K562 (cell line): ENCODE measurements around the gene UMAD1. TPM values are rescaled to one million over a fixed set of nuclear protein-coding genes. Genes with fewer than 3 reads are reported as not detected.

ENCODE experiments used
- ATAC-seq: fragments of 200-7000 bp; cut with Tn5 transposase; 3 replicates; pipeline ENCODE4 v1.9.1; 2020; ENCODE audit warnings: moderate library complexity
- BruUV-seq: library from RNA; stranded (reverse); fragments of 400-500 nt; replicated peaks from 2 replicates; lab custom pipeline; 2021; lab: Mats Ljungman, UMichigan
- CTCF ChIA-PET: fragments of 300-600 bp; formaldehyde crosslinking; extraction: SDS; loops from one replicate; lab custom pipeline; 2021; ENCODE audit warnings: low intra/inter-chr PET ratio; lab: Yijun Ruan, JAX
- POLR2A ChIA-PET: fragments of 300-600, 350-650 bp; sonication (Branson Sonifier 250); formaldehyde crosslinking; extraction: SDS; loops from one replicate; lab custom pipeline; 2021; ENCODE audit warnings: antibody characterized with exemption, inconsistent platforms; lab: Yijun Ruan, JAX
- DNase-seq, 4 experiments: peaks; one replicate each; pipeline versions ENCODE4 v3.0.0 to v3.0.0-alpha.2; 2011 to 2018; ENCODE audit warnings: low spot score in 3 of 4, mixed read lengths in 3 of 4; ENCODE audit errors: extremely low read depth in 1 of 4
- FAIRE-seq: peaks from 2 replicates; lab custom pipeline; 2011; peaks lifted over from hg19 to GRCh38; lab: Jason Lieb, UNC
- H2AFZ ChIP-seq: 2 replicates; pipeline ENCODE4 v1.6.0; 2011; ENCODE audit warnings: low read depth, low read length, control low read depth, inconsistent platforms
- H3K27ac ChIP-seq: fragments of 200-600 bp; 3 replicates; pipeline ENCODE4 v1.8.0; 2011; ENCODE audit warnings: low read depth, mild to moderate bottlenecking, control low read depth, inconsistent platforms, low read length, moderate library complexity, mixed read lengths; ENCODE audit errors: extremely low read depth
- H3K27me3 ChIP-seq, 2 experiments: fragments of 300-600 bp in 1 of 2; 2 replicates in 1 of 2; 3 replicates in 1 of 2; pipeline versions ENCODE4 v1.6.0 to v1.8.0; 2011; ENCODE audit warnings: inconsistent platforms in 2 of 2, low read length in 2 of 2, mild to moderate bottlenecking in 1 of 2, mixed read lengths in 1 of 2, moderate library complexity in 1 of 2; ENCODE audit not compliant: control insufficient read depth in 2 of 2, insufficient read depth in 2 of 2
- H3K36me3 ChIP-seq: fragments of 300-600 bp; 3 replicates; pipeline ENCODE4 v1.8.0; 2011; ENCODE audit warnings: mild to moderate bottlenecking, low read length, inconsistent platforms; ENCODE audit not compliant: control insufficient read depth, insufficient read depth
- H3K4me1 ChIP-seq, 2 experiments: fragments of 200-600 bp in 1 of 2; replicated peaks in 1 of 2; 2 replicates in 1 of 2; 3 replicates in 1 of 2; pipeline versions ENCODE4 v1.5.1 to v1.8.0; 2011; ENCODE audit warnings: inconsistent platforms in 2 of 2, low read length in 2 of 2, mild to moderate bottlenecking in 1 of 2, mixed read lengths in 1 of 2, moderate library complexity in 1 of 2; ENCODE audit not compliant: control insufficient read depth in 2 of 2, insufficient read depth in 2 of 2
- H3K4me2 ChIP-seq: 2 replicates; pipeline ENCODE4 v1.6.1; 2011; ENCODE audit warnings: low read length, control low read depth, inconsistent platforms, mixed read lengths; ENCODE audit not compliant: insufficient read depth
- H3K4me3 ChIP-seq: fragments of 200-600 bp; sonication (generic), shearing (Covaris generic); 2 replicates; pipeline ENCODE4 v1.5.1; 2016; ENCODE audit warnings: control low read depth, inconsistent platforms
- H3K79me2 ChIP-seq: fragments of 200-600 bp; 3 replicates; pipeline ENCODE4 v1.8.0; 2011; ENCODE audit warnings: low read length, inconsistent platforms; ENCODE audit not compliant: control insufficient read depth, insufficient read depth
- H3K9ac ChIP-seq, 2 experiments: 2 replicates each; pipeline versions ENCODE4 v1.6.0 to v1.6.1; 2011; ENCODE audit warnings: low read depth in 2 of 2, low read length in 2 of 2, control low read depth in 1 of 2, inconsistent platforms in 1 of 2, mild to moderate bottlenecking in 1 of 2, mixed read lengths in 1 of 2; ENCODE audit not compliant: insufficient read depth in 1 of 2
- H3K9me1 ChIP-seq: one replicate; pipeline ENCODE4 v1.6.0; 2011; ENCODE audit warnings: inconsistent platforms, mild to moderate bottlenecking, low read length, moderate library complexity; ENCODE audit not compliant: control insufficient read depth, insufficient read depth
- H3K9me3 ChIP-seq: replicated peaks from 2 replicates; pipeline ENCODE4 v1.5.1; 2011; ENCODE audit warnings: low read depth, low read length, inconsistent platforms; ENCODE audit not compliant: control insufficient read depth, insufficient read depth
- H4K20me1 ChIP-seq: replicated peaks from 2 replicates; pipeline ENCODE4 v1.6.1; 2011; ENCODE audit warnings: low read length, inconsistent platforms, mixed read lengths; ENCODE audit not compliant: control insufficient read depth, insufficient read depth
- CBX8 ChIP-seq: fragments of 200-600 bp; sonication (generic); IDR thresholded peaks from 2 replicates; pipeline ENCODE4 v1.6.1; 2012; ENCODE audit warnings: borderline replicate concordance, mixed run types, low read depth, mild to moderate bottlenecking, moderate library complexity, mixed read lengths, low read length, control low read depth, inconsistent platforms; ENCODE audit not compliant: poor library complexity, severe bottlenecking; ENCODE audit errors: extremely low read depth
- CHD1 ChIP-seq: fragments of 200-600 bp; sonication (generic); IDR thresholded peaks from one replicate; pipeline ENCODE4 v1.6.1; 2012; ENCODE audit warnings: mild to moderate bottlenecking, moderate library complexity, low read length, inconsistent platforms
- ETS2 ChIP-seq: IDR thresholded peaks from 2 replicates; pipeline ENCODE4 v1.6.1; 2016; ENCODE audit warnings: borderline replicate concordance, missing genetic modification characterization, mild to moderate bottlenecking, moderate library complexity, missing compliant biosample characterization; ENCODE audit not compliant: poor library complexity, severe bottlenecking
- TEAD2 ChIP-seq: fragments of 450-650 bp; IDR thresholded peaks from 2 replicates; pipeline ENCODE4 v1.6.1; 2016; ENCODE audit warnings: missing genetic modification characterization, control low read depth, missing compliant biosample characterization
- ZNF217 ChIP-seq: sonication (generic); formaldehyde crosslinking; IDR thresholded peaks from 2 replicates; pipeline ENCODE4 v1.8.0; 2022; ENCODE audit warnings: mild to moderate bottlenecking, missing genetic modification reagents
- WGBS: fragments of 100-300 bp; shearing (Covaris generic); methylation state at CpG from one replicate; pipeline ENCODE4 v1.1.6; 2016; ENCODE audit warnings: low coverage, mixed read lengths; ENCODE audit not compliant: insufficient coverage; ENCODE audit errors: missing lambda C conversion rate; 5-methylcytosine and 5-hydroxymethylcytosine counted together
- in situ Hi-C: fragments of 300-500 bp; cut with MboI; formaldehyde crosslinking; loops from 4 replicates; pipeline ENCODE4 v1.15.0; 2018; ENCODE audit warnings: inconsistent platforms, mixed read lengths
- intact Hi-C: fragments of 100-400 bp; cut with micrococcal nuclease; formaldehyde crosslinking; loops from 2 replicates; pipeline ENCODE4 v1.14.2; 2022
- polyA plus RNA-seq, 8 experiments: library from polyadenylated mRNA; depleted of rRNA in 4 of 8; stranded (reverse) in 5 of 8; unstranded in 3 of 8; fragments of >200 nt; fragmentation: Nextera tagmentation in 2 of 8; fragmentation: Illumina TruSeq in 1 of 8; extraction: Ambion mirVana in 2 of 8; extraction: Trizol in 1 of 8; gene quantifications; 2 replicates each; pipeline versions ENCODE4 v1.2.1 to v1.2.3, GENCODE V29; 2011 to 2014; ENCODE audit warnings: inconsistent platforms in 1 of 8, missing spikeins in 1 of 8
- total RNA-seq, 7 experiments: library from RNA; depleted of rRNA in 6 of 7; stranded (reverse); fragments of >200 nt in 6 of 7; fragmentation: Illumina TruSeq in 2 of 7; extraction: Trizol in 2 of 7; gene quantifications; 2 replicates each; pipeline versions ENCODE4 v1.2.1 to v1.2.3, GENCODE V29; 2011 to 2021; ENCODE audit warnings: low replicate concordance in 1 of 7
- TF ChIP-seq, protein P1 (sequence below), 2 experiments: fragments of 250-450 bp in 1 of 2; fragments of 450-650 bp in 1 of 2; sonication (Bioruptor Pico) in 1 of 2; IDR thresholded peaks; 2 replicates each; pipeline versions ENCODE4 v1.6.1 to v1.8.0; 2016 to 2021; ENCODE audit warnings: mild to moderate bottlenecking in 2 of 2, moderate library complexity in 2 of 2, missing compliant biosample characterization in 1 of 2, missing genetic modification characterization in 1 of 2
- TF ChIP-seq, protein P2 (sequence below): fragments of 450-650 bp; formaldehyde crosslinking; IDR thresholded peaks from 2 replicates; pipeline ENCODE4 v1.4.0; 2022; ENCODE audit warnings: missing genetic modification characterization

UMAD1 gene
- total and polyA plus RNA-seq, 9 of the 15 experiments (the other 6 are each of a cell fraction or from before 2014, with no cell fraction given): 9.0 to 26.7 (median 13.3) TPM

DNA sequence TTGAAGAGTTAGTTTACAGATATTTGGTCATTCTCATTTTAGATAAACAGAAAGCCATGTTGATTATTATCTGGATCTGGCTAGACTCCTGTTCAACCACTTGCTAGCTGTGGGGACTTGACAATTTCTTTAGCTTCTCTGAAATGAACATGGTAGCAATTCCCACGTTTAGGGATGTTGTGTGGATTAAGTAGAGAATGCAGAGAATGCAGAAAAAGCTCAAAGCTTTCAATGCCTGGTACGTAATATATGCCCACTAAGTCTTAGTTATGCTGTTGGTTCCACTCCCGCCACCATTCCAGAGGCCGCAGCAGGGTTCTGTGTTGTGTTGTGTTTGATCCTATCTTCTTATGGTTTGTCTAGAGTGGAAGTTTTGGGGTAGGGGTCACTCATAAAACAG lies 117.0 kb downstream of the UMAD1 start:
- Histone ChIP-seq H3K36me3 (no peaks in the 10 kb centered on the region), H3K9ac (no peak overlapping the region), H3K27me3 (no peaks in the 10 kb centered on the region), H3K79me2 (no peaks in the 10 kb centered on the region), H3K4me3 (no peak overlapping the region), H3K9me3 (no peaks in the 10 kb centered on the region), H3K4me2 (no peak overlapping the region), H3K9me1 (no peaks in the 10 kb centered on the region), H3K4me1 (no peaks in the 10 kb centered on the region; a peak in 1 of 5 replicates), H2AFZ (no peak overlapping the region), H4K20me1 (no peaks in the 10 kb centered on the region), H3K27ac (no peak overlapping the region)
- intact Hi-C loops: no loop called here
- in situ Hi-C loops: no loop called here
- ATAC-seq (no peak), DNase-seq (no peak), FAIRE-seq (no peak)
- POLR2A ChIA-PET: interaction anchor here (1.2 kb wide), 1 partner anchor 65 kb away, joined by 3 read pairs; no protein-coding TSS in a partner anchor
- CTCF ChIA-PET: no interaction called here
- BruUV-seq: no TSS peak
- 59% methylated on average over 4 of the region's 4 CpGs for WGBS
- TF ChIP-seq ETS2 (tag) (no peak), CBX8 (no peak), CHD1 (no peak), ZNF217 (CRISPR knock-in tag) (no peak), TEAD2 (tag) (no peak)
- TF ChIP-seq, protein P1, sequence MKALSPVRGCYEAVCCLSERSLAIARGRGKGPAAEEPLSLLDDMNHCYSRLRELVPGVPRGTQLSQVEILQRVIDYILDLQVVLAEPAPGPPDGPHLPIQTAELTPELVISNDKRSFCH (CRISPR knock-in tag; IDR thresholded peaks at IDR 0.05): no peak
- TF ChIP-seq, protein P1 (tag; IDR thresholded peaks at IDR 0.05): no peak
- TF ChIP-seq, protein P2, sequence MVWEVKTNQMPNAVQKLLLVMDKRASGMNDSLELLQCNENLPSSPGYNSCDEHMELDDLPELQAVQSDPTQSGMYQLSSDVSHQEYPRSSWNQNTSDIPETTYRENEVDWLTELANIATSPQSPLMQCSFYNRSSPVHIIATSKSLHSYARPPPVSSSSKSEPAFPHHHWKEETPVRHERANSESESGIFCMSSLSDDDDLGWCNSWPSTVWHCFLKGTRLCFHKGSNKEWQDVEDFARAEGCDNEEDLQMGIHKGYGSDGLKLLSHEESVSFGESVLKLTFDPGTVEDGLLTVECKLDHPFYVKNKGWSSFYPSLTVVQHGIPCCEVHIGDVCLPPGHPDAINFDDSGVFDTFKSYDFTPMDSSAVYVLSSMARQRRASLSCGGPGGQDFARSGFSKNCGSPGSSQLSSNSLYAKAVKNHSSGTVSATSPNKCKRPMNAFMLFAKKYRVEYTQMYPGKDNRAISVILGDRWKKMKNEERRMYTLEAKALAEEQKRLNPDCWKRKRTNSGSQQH: no peak
- TF ChIP-seq, all 486 proteins: peak for 0
